Mesenchymal stem cell (in vitro differentiated cells and primary cell): ENCODE data around the gene BRAT1.

Experiments
- DNase-seq: peaks from one replicate; pipeline ENCODE4 v3.0.0-alpha.2; 2013
- H2AFZ ChIP-seq: one replicate; pipeline ENCODE4 v1.6.1; 2013; ENCODE audit warnings: low read depth, mild to moderate bottlenecking, control low read depth, inconsistent platforms, low read length, moderate library complexity
- H2AK5ac ChIP-seq: 2 replicates; pipeline ENCODE4 v1.6.1; 2013; ENCODE audit warnings: low read length, moderate library complexity, mild to moderate bottlenecking, inconsistent platforms; ENCODE audit not compliant: severe bottlenecking
- H2BK120ac ChIP-seq: one replicate; pipeline ENCODE4 v1.6.1; 2013; ENCODE audit warnings: low read depth, mild to moderate bottlenecking, inconsistent platforms, low read length, moderate library complexity
- H2BK12ac ChIP-seq, 2 experiments: one replicate each; pipeline ENCODE4 v1.6.1; 2013; ENCODE audit warnings: inconsistent platforms in 2 of 2, low read length in 2 of 2, mild to moderate bottlenecking in 2 of 2, moderate library complexity in 2 of 2, control low read depth in 1 of 2
- H2BK15ac ChIP-seq: one replicate; pipeline ENCODE4 v1.6.1; 2013; ENCODE audit warnings: mild to moderate bottlenecking, low read depth, inconsistent platforms; ENCODE audit not compliant: poor library complexity, severe bottlenecking
- H2BK5ac ChIP-seq: 2 replicates; pipeline ENCODE4 v1.6.1; 2013; ENCODE audit warnings: low read depth, mild to moderate bottlenecking, low read length, control low read depth, inconsistent platforms; ENCODE audit not compliant: poor library complexity, severe bottlenecking
- H3K14ac ChIP-seq, 2 experiments: one replicate each; pipeline ENCODE4 v1.6.1; 2013; ENCODE audit warnings: inconsistent platforms in 2 of 2, low read length in 2 of 2, control low read depth in 1 of 2, mild to moderate bottlenecking in 1 of 2, moderate library complexity in 1 of 2
- H3K18ac ChIP-seq, 2 experiments: one replicate each; pipeline ENCODE4 v1.6.1; 2013; ENCODE audit warnings: inconsistent platforms in 2 of 2, low read length in 2 of 2, control low read depth in 1 of 2, low read depth in 1 of 2, mild to moderate bottlenecking in 1 of 2
- H3K23ac ChIP-seq, 2 experiments: one replicate each; pipeline ENCODE4 v1.6.1; 2013; ENCODE audit warnings: inconsistent platforms in 2 of 2, low read length in 2 of 2, mild to moderate bottlenecking in 2 of 2, moderate library complexity in 2 of 2, control low read depth in 1 of 2
- H3K27ac ChIP-seq: 2 replicates; pipeline ENCODE4 v1.5.1; 2013; ENCODE audit warnings: mild to moderate bottlenecking, moderate library complexity, low read length, control low read depth, inconsistent platforms; ENCODE audit not compliant: poor library complexity, severe bottlenecking
- H3K27me3 ChIP-seq, 2 experiments: 2 replicates each; pipeline versions ENCODE4 v1.6.1 to v1.7.0; 2013; ENCODE audit warnings: low read length in 2 of 2, mild to moderate bottlenecking in 2 of 2, moderate library complexity in 2 of 2, control low read depth in 1 of 2, inconsistent platforms in 1 of 2; ENCODE audit not compliant: control insufficient read depth in 1 of 2, insufficient read depth in 1 of 2
- H3K36me3 ChIP-seq, 2 experiments: 2 replicates each; pipeline versions ENCODE4 v1.6.1 to v1.7.0; 2013; ENCODE audit warnings: low read length in 2 of 2, control low read depth in 1 of 2, inconsistent platforms in 1 of 2, low read depth in 1 of 2, mild to moderate bottlenecking in 1 of 2; ENCODE audit not compliant: insufficient read depth in 2 of 2, control insufficient read depth in 1 of 2
- H3K4ac ChIP-seq, 2 experiments: one replicate each; pipeline ENCODE4 v1.6.1; 2013; ENCODE audit warnings: inconsistent platforms in 2 of 2, low read length in 2 of 2, mild to moderate bottlenecking in 2 of 2, moderate library complexity in 2 of 2, control low read depth in 1 of 2, low read depth in 1 of 2
- H3K4me1 ChIP-seq: 2 replicates; pipeline ENCODE4 v1.6.1; 2013; ENCODE audit warnings: low read depth, low read length, control low read depth; ENCODE audit not compliant: control insufficient read depth, insufficient read depth
- H3K4me2 ChIP-seq: 2 replicates; pipeline ENCODE4 v1.6.1; 2013; ENCODE audit warnings: low read length, mild to moderate bottlenecking, inconsistent platforms; ENCODE audit not compliant: poor library complexity, severe bottlenecking
- H3K4me3 ChIP-seq, 2 experiments: 2 replicates each; pipeline versions ENCODE4 v1.5.1 to v1.7.0; 2013; ENCODE audit warnings: low read length in 2 of 2, mild to moderate bottlenecking in 2 of 2, control low read depth in 1 of 2, low read depth in 1 of 2; ENCODE audit not compliant: insufficient read depth in 1 of 2
- H3K79me1 ChIP-seq: replicated peaks from 2 replicates; pipeline ENCODE4 v1.6.1; 2013; ENCODE audit warnings: mild to moderate bottlenecking, control low read depth, low read length, inconsistent platforms; ENCODE audit not compliant: poor library complexity, severe bottlenecking
- H3K9ac ChIP-seq: 2 replicates; pipeline ENCODE4 v1.7.0; 2013; ENCODE audit warnings: mild to moderate bottlenecking, low read length, moderate library complexity
- H3K9me3 ChIP-seq: 2 replicates; pipeline ENCODE4 v1.7.0; 2013; ENCODE audit warnings: mild to moderate bottlenecking, low read length; ENCODE audit not compliant: control insufficient read depth
- H4K8ac ChIP-seq: one replicate; pipeline ENCODE4 v1.6.1; 2013; ENCODE audit warnings: inconsistent platforms, mild to moderate bottlenecking, low read length, moderate library complexity
- H4K91ac ChIP-seq: one replicate; pipeline ENCODE4 v1.6.1; 2013; ENCODE audit warnings: mild to moderate bottlenecking, low read length, inconsistent platforms
- WGBS: methylation state at CpG from one replicate; pipeline ENCODE4 v1.1.7; 2013; ENCODE audit warnings: mixed read lengths; 5-methylcytosine and 5-hydroxymethylcytosine counted together

Gene BRAT1

GRCh38 chr7:2523941-2524807 is 31.1 kb downstream of the BRAT1 start:
- no peak overlapping the region for H2AFZ ChIP-seq
- no peak overlapping the region for H3K14ac ChIP-seq
- no peak overlapping the region for H3K9ac ChIP-seq
- no peaks in the 10 kb centered on the region for H3K9me3 ChIP-seq
- H3K27ac ChIP-seq = peak overlapping the region; percentile 62
- H3K79me1 ChIP-seq = no peaks in the 10 kb centered on the region
- peak overlapping the region; percentile 36 for H4K91ac ChIP-seq
- H3K4ac ChIP-seq = peak overlapping the region in 1 of 2 experiments; percentile 85
- peak overlapping the region; percentile 90 for H3K4me2 ChIP-seq
- peak overlapping the region; percentile 8 for H4K8ac ChIP-seq
- H3K18ac ChIP-seq = peak overlapping the region in 1 of 2 experiments; percentile 83
- H3K4me3 ChIP-seq = peak overlapping the region in 1 of 2 experiments; percentile 79
- H2AK5ac ChIP-seq = no peak overlapping the region
- no peak overlapping the region for H2BK15ac ChIP-seq
- no peaks in the 10 kb centered on the region for H3K27me3 ChIP-seq
- H2BK120ac ChIP-seq = no peak overlapping the region
- H3K4me1 ChIP-seq = peaks cover 72% of the 10 kb centered on the region
- 61% methylated on average over 46 of the region's 51 CpGs for WGBS
- peak; percentile 65 for DNase-seq
- H3K23ac ChIP-seq = no peak overlapping the region
- H2BK5ac ChIP-seq = peak overlapping the region; percentile 33
- peaks cover 0 to 76% of the 10 kb centered on the region in 2 experiments for H3K36me3 ChIP-seq
- H2BK12ac ChIP-seq = peak overlapping the region in 1 of 2 experiments; percentile 92

GRCh38 chr7:2523461-2523936 is 31.8 kb downstream of the BRAT1 start:
- Histone ChIP-seq H3K27ac (peak overlapping the region; percentile 73), H3K4me1 (peaks cover 72% of the 10 kb centered on the region), H3K14ac (peak overlapping the region in 1 of 2 experiments; percentile 68), H3K23ac (peak overlapping the region in 1 of 2 experiments; percentile 23), H3K4ac (peak overlapping the region in 1 of 2 experiments; percentile 85), H4K91ac (peak overlapping the region; percentile 43), H3K4me2 (peak overlapping the region; percentile 90), H2BK120ac (no peak overlapping the region), H4K8ac (peak overlapping the region; percentile 59), H2AFZ (no peak overlapping the region), H2BK12ac (peak overlapping the region; percentile 35 to 92), H3K36me3 (peaks cover 0 to 69% of the 10 kb centered on the region in 2 experiments), H2BK15ac (no peak overlapping the region), H3K79me1 (no peaks in the 10 kb centered on the region), H3K9ac (no peak overlapping the region), H3K18ac (peak overlapping the region; percentile 9 to 83), H3K27me3 (no peaks in the 10 kb centered on the region), H3K9me3 (no peaks in the 10 kb centered on the region), H3K4me3 (peak overlapping the region in 1 of 2 experiments; percentile 79), H2BK5ac (peak overlapping the region; percentile 60), H2AK5ac (peak overlapping the region; percentile 74)
- 41% methylated on average over 14 of the region's 22 CpGs for WGBS
- no peak for DNase-seq

DNA sequence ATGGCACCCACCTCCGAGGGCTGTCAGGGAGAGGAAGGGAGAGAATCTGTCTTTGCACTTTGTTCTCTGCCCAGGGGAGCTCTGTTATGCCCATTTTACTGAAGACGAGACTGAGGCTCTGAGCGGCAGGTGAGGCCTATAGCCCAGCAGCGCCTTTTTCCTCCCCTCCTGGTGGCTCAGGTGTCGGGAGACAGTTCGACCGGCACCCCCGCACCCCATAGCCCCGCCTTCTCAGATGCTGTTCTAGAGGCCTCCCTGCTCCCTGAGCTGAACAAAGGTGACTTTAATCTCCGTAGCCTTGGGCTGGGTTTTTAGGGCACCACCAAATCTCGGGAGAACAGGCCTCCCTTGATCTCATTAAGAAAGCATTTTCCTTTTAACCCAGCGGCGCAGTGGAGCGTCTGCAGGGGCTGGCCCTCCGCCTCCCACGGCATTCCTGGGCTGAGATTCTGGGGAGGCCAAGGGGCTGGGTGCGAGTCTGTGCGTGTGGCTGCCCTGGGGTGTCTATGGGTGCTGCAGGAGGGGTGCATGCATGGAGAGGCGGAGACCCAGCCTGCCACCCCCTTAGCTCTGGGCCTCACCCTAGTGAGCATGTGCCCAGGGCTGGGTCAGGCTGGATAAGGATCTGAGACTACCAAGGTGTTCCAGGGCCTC is 32.4 kb downstream of the BRAT1 start:
- Histone ChIP-seq H2BK12ac (peak overlapping the region; percentile 35 to 92), H3K9me3 (no peaks in the 10 kb centered on the region), H4K91ac (peak overlapping the region; percentile 43), H3K27me3 (no peaks in the 10 kb centered on the region), H3K4me2 (peak overlapping the region; percentile 90), H3K4ac (no peak overlapping the region), H3K4me3 (peak overlapping the region in 1 of 2 experiments; percentile 79), H3K9ac (no peak overlapping the region), H2BK15ac (peak overlapping the region; percentile 3), H3K36me3 (peaks cover 0 to 64% of the 10 kb centered on the region in 2 experiments), H2AFZ (no peak overlapping the region), H2BK5ac (peak overlapping the region; percentile 60), H3K18ac (peak overlapping the region; percentile 19 to 83), H3K14ac (peak overlapping the region in 1 of 2 experiments; percentile 68), H3K79me1 (no peaks in the 10 kb centered on the region), H2BK120ac (no peak overlapping the region), H3K27ac (peak overlapping the region; percentile 73), H4K8ac (peak overlapping the region; percentile 16), H3K23ac (peak overlapping the region in 1 of 2 experiments; percentile 23), H3K4me1 (peaks cover 72% of the 10 kb centered on the region), H2AK5ac (peak overlapping the region; percentile 74)
- no peak for DNase-seq
- 58% methylated on average over 19 of the region's 19 CpGs for WGBS
